Ishikawa (cell line): ENCODE data around the gene NUP88.

ENCODE experiments used
- CEBPB ChIP-seq: IDR thresholded peaks from 2 replicates; pipeline ENCODE4 v1.6.1; 2012
- CREB1 ChIP-seq: IDR thresholded peaks from 2 replicates; pipeline ENCODE4 v1.6.1; 2012; ENCODE audit warnings: low read depth
- EGR1 ChIP-seq: IDR thresholded peaks from 2 replicates; pipeline ENCODE4 v1.6.1; 2012
- EP300 ChIP-seq: IDR thresholded peaks from 2 replicates; pipeline ENCODE4 v1.6.1; 2012; ENCODE audit warnings: borderline replicate concordance
- FOXM1 ChIP-seq: IDR thresholded peaks from 2 replicates; pipeline ENCODE4 v1.6.1; 2012; ENCODE audit warnings: low read depth, borderline replicate concordance
- MAX ChIP-seq: IDR thresholded peaks from 2 replicates; pipeline ENCODE4 v1.6.1; 2012
- NFIC ChIP-seq: IDR thresholded peaks from 2 replicates; pipeline ENCODE4 v1.6.1; 2012
- RAD21 ChIP-seq: IDR thresholded peaks from 2 replicates; pipeline ENCODE4 v1.6.1; 2012; ENCODE audit warnings: low read depth
- REST ChIP-seq: IDR thresholded peaks from 2 replicates; pipeline ENCODE4 v1.6.1; 2012; ENCODE audit warnings: low read depth, mild to moderate bottlenecking
- TAF1 ChIP-seq: IDR thresholded peaks from 2 replicates; pipeline ENCODE4 v1.6.1; 2012; ENCODE audit warnings: low read depth, mild to moderate bottlenecking
- TCF12 ChIP-seq: IDR thresholded peaks from 2 replicates; pipeline ENCODE4 v1.6.1; 2012; ENCODE audit warnings: low read depth
- TEAD4 ChIP-seq: IDR thresholded peaks from 2 replicates; pipeline ENCODE4 v1.6.1; 2012
- USF1 ChIP-seq: IDR thresholded peaks from 2 replicates; pipeline ENCODE4 v1.6.1; 2012
- YY1 ChIP-seq: IDR thresholded peaks from 2 replicates; pipeline ENCODE4 v1.6.1; 2012; ENCODE audit warnings: low read depth
- ZBTB7A ChIP-seq: IDR thresholded peaks from 2 replicates; pipeline ENCODE4 v1.6.1; 2012; ENCODE audit warnings: low read depth

NUP88 gene

GRCh38 chr17:5355421-5356129 is 63.9 kb downstream of the NUP88 start:
- TF ChIP-seq EP300 (no peak), MAX (no peak)

GRCh38 chr17:5354886-5355415 is 64.5 kb downstream of the NUP88 start:
- no peak for TF ChIP-seq TAF1
- TF ChIP-seq FOXM1 = no peak
- TF ChIP-seq EP300 = no peak
- no peak for TF ChIP-seq TCF12
- no peak for TF ChIP-seq NFIC
- TF ChIP-seq CREB1 = no peak
- TF ChIP-seq RAD21 = no peak

- TF ChIP-seq RAD21 (no peak), TAF1 (no peak), CEBPB (no peak), YY1 (no peak), USF1 (no peak), TCF12 (no peak), EGR1 (no peak), CREB1 (no peak)
These were observed 65.2 kb downstream of the NUP88 start for GRCh38 chr17:5354310-5354709.

- TF ChIP-seq MAX (no peak), CEBPB (no peak), USF1 (no peak), EP300 (no peak), TCF12 (no peak), TEAD4 (no peak), EGR1 (no peak), RAD21 (no peak), FOXM1 (no peak), ZBTB7A (no peak), NFIC (no peak)
These were observed 66.7 kb downstream of the NUP88 start for GRCh38 chr17:5352681-5353289.

- no peak for TF ChIP-seq CREB1
- TF ChIP-seq NFIC = no peak
- no peak for TF ChIP-seq TEAD4
- TF ChIP-seq USF1 = no peak
- no peak for TF ChIP-seq REST
- TF ChIP-seq EP300 = no peak
- no peak for TF ChIP-seq RAD21
- no peak for TF ChIP-seq CEBPB
- TF ChIP-seq TAF1 = no peak
- no peak for TF ChIP-seq EGR1
- TF ChIP-seq MAX = no peak
- no peak for TF ChIP-seq ZBTB7A
- no peak for TF ChIP-seq TCF12
- TF ChIP-seq FOXM1 = no peak
- no peak for TF ChIP-seq YY1
These were observed 74.5 kb downstream of the NUP88 start for GRCh38 chr17:5344914-5345313.
